OCI-LY7 (cell line): ENCODE results near the gene PRIM2.
"Not testable (repeated sequence)": the region's sequence is repeated elsewhere in the genome, so short reads cannot be mapped to it uniquely, and the experiment has no call there.

ENCODE experiments used
- CTCF ChIP-seq: fragments of 200-600 bp; sonication (generic); conservative IDR thresholded peaks from 2 replicates; pipeline ENCODE4 v1.5.1; 2014; ENCODE audit warnings: mild to moderate bottlenecking, antibody characterized with exemption, low read length, moderate library complexity, mixed read lengths
- EZH2phosphoT487 ChIP-seq: fragments of 200-600 bp; sonication (generic); IDR thresholded peaks from 2 replicates; pipeline ENCODE4 v1.6.1; 2018; ENCODE audit warnings: low read depth, borderline replicate concordance, mild to moderate bottlenecking, mixed run types, antibody characterized with exemption, low read length, moderate library complexity, mixed read lengths

GRCh38 chr6:57631773-57632172 is 314.3 kb downstream of the PRIM2 start:
- TF ChIP-seq CTCF, EZH2phosphoT487: not testable (repeated sequence)
